MM.1S (cell line): ENCODE results near the gene PGK2.

Experiments
- EZH2 ChIP-seq: fragments of 300-600 bp; sonication (generic); optimal IDR thresholded peaks from 2 replicates; pipeline ENCODE3; 2017; ENCODE audit warnings: low read depth, mild to moderate bottlenecking, antibody characterized with exemption, low read length, mixed read lengths
- TF ChIP-seq, protein P1 (sequence below): fragments of 300-600 bp; sonication (generic); IDR thresholded peaks from 2 replicates; pipeline ENCODE4 v1.5.1; 2016; ENCODE audit warnings: antibody characterized with exemption, low read length, mixed read lengths

DNA sequence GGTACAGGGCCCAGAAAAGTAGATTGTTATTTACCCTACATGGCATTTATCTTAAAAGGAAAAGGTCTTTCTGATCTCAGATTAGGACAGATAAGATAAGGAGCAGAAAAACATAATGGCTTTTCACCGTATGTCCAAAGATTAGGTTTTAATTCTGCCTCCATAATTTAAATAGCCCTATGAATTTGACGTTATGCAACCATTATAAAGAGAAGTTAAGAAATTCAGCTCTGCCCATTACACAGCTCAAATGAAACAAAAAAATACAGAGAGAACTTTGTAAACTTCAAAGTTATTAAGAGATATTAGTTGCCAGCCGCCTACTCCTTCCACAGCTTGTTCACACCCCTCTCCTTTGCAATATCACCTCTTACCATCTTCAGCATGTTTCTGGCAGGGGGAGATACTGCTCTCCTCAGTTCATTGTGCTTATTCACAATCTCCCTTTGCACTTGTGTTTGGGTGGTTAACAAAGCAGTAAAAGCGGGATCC lies 51.0 kb downstream of the PGK2 start:
- TF ChIP-seq EZH2: no peak
- TF ChIP-seq, protein P1, sequence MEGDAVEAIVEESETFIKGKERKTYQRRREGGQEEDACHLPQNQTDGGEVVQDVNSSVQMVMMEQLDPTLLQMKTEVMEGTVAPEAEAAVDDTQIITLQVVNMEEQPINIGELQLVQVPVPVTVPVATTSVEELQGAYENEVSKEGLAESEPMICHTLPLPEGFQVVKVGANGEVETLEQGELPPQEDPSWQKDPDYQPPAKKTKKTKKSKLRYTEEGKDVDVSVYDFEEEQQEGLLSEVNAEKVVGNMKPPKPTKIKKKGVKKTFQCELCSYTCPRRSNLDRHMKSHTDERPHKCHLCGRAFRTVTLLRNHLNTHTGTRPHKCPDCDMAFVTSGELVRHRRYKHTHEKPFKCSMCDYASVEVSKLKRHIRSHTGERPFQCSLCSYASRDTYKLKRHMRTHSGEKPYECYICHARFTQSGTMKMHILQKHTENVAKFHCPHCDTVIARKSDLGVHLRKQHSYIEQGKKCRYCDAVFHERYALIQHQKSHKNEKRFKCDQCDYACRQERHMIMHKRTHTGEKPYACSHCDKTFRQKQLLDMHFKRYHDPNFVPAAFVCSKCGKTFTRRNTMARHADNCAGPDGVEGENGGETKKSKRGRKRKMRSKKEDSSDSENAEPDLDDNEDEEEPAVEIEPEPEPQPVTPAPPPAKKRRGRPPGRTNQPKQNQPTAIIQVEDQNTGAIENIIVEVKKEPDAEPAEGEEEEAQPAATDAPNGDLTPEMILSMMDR: no peak
